ENCODE data around the gene ZMYND10.

ZMYND10 gene

GRCh38 chr3:50354850-50355249 is 9.3 kb upstream of the ZMYND10 start:
- intact Hi-C loops (cut with DNase I; ENCODE audit: low total_unique reads): no loop called here
- no peak overlapping the region for H3K4me3 ChIP-seq
- no peak overlapping the region for H3K27ac ChIP-seq
- no peaks in the 10 kb centered on the region for H3K27me3 ChIP-seq
- no peaks in the 10 kb centered on the region for H3K9me3 ChIP-seq
- peaks cover 19 to 40% (median 38%) of the 10 kb centered on the region in 3 donors for H3K36me3 ChIP-seq
- TF ChIP-seq CTCF (IDR thresholded peaks at IDR 0.05): no peak
- no peak for DNase-seq
- peaks cover 0 to 63% (median 52%) of the 10 kb centered on the region in 4 donors for H3K4me1 ChIP-seq

DNA sequence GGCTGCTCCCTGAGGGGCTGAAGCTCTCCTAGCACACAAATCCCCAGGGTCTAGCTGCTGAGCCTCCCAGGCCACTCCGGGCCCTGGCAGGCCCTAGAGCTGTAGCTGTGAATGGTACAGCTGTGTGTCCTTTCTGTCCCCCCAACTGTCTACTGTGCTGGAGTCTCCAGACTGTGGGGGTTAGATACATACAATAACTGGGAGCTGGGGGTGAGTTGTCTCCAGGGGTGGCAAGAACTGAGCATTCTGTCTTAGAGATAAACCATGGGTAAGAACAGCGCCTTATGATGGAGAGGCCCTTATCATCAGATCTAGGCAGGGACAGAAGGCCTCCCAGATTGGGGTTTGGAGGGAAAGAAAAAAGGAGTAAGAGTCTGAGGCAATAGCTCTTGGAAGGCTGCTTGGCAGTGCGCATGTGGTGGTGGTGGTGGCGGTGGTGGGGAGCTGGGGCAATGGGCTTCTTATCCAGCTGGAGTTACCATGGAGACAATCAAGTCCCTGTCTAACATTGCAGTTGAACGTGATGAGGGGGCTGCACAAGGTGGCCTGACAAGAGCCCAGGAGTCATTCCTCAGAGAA is 8.7 kb upstream of the ZMYND10 start:
- Histone ChIP-seq H3K4me3 (no peak overlapping the region), H3K27me3 (no peaks in the 10 kb centered on the region), H3K9me3 (no peaks in the 10 kb centered on the region), H3K27ac (no peak overlapping the region), H3K4me1 (peaks cover 0 to 69% (median 56%) of the 10 kb centered on the region in 4 donors), H3K36me3 (peaks cover 19 to 40% (median 38%) of the 10 kb centered on the region in 3 donors)
- no peak for DNase-seq
- intact Hi-C loops (cut with DNase I; ENCODE audit: low total_unique reads): no loop called here
- TF ChIP-seq CTCF (IDR thresholded peaks at IDR 0.05): no peak

- intact Hi-C loops (cut with DNase I; ENCODE audit: low total_unique reads): no loop called here
Measured at GRCh38 chr3:50353245-50354004, 7.9 kb upstream of the ZMYND10 start.

GRCh38 chr3:50352781-50353180 is 7.2 kb upstream of the ZMYND10 start:
- Histone ChIP-seq H3K27me3 (no peaks in the 10 kb centered on the region), H3K4me1 (peaks cover 0 to 67% (median 51%) of the 10 kb centered on the region in 4 donors), H3K36me3 (peaks cover 19 to 49% (median 47%) of the 10 kb centered on the region in 3 donors), H3K27ac (no peak overlapping the region), H3K4me3 (no peak overlapping the region), H3K9me3 (no peaks in the 10 kb centered on the region)
- no peak for TF ChIP-seq CTCF (IDR thresholded peaks at IDR 0.05)
- no peak for DNase-seq
- intact Hi-C loops (cut with DNase I; ENCODE audit: low total_unique reads): no loop called here

More at GRCh38 chr3:50353245-50354004, 7.9 kb upstream of the ZMYND10 start:
- H3K9me3 ChIP-seq: no peaks in the 10 kb centered on the region
- H3K36me3 ChIP-seq: peaks cover 19 to 44% (median 43%) of the 10 kb centered on the region in 3 donors
- TF ChIP-seq CTCF (IDR thresholded peaks at IDR 0.05): no peak
- H3K4me3 ChIP-seq: no peak overlapping the region
- peaks cover 0 to 71% (median 58%) of the 10 kb centered on the region in 4 donors for H3K4me1 ChIP-seq
- no peak overlapping the region for H3K27ac ChIP-seq
- H3K27me3 ChIP-seq: no peaks in the 10 kb centered on the region
- no peak for DNase-seq

- Histone ChIP-seq H3K4me1 (peaks cover 0 to 52% (median 37%) of the 10 kb centered on the region in 4 donors), H3K27me3 (no peaks in the 10 kb centered on the region), H3K9me3 (no peaks in the 10 kb centered on the region), H3K4me3 (peak overlapping the region; percentile 68 to 84), H3K27ac (peak overlapping the region; percentile 88 to 94), H3K36me3 (peaks cover 19 to 54% (median 46%) of the 10 kb centered on the region in 3 donors)
- intact Hi-C loops (cut with DNase I; ENCODE audit: low total_unique reads): no loop called here
- no peak for DNase-seq
- no peak for TF ChIP-seq CTCF (IDR thresholded peaks at IDR 0.05)
Measured at GRCh38 chr3:50351323-50351697, 5.8 kb upstream of the ZMYND10 start.
